ENCODE results near the gene NEDD4L.

DNA sequence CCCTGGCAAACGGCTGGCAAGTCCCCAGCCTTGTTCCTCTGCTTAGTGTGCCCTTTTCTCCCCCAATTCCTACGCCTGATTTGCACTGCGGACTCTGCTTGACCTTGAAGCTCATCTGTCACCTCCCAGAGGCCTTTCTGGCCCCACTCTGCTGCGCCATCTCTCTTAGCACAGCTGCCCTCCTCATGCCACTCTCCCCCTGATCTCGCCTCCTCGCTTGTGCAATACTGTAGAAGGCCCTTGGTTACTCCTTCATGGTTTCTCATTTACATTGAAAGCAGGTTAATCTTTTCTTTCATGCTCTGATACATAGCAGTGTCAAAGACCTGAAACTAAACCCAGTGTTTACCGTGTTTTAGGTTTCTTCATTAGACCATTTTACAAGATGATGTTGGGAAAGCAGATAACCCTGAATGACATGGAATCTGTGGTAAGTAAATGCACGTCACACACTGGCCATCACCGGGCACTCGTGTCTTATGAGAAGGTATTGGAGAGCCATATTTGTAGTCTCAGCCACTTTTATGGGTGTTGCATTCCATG lies 326.1 kb downstream of the NEDD4L start:
- TF ChIP-seq, protein P1, sequence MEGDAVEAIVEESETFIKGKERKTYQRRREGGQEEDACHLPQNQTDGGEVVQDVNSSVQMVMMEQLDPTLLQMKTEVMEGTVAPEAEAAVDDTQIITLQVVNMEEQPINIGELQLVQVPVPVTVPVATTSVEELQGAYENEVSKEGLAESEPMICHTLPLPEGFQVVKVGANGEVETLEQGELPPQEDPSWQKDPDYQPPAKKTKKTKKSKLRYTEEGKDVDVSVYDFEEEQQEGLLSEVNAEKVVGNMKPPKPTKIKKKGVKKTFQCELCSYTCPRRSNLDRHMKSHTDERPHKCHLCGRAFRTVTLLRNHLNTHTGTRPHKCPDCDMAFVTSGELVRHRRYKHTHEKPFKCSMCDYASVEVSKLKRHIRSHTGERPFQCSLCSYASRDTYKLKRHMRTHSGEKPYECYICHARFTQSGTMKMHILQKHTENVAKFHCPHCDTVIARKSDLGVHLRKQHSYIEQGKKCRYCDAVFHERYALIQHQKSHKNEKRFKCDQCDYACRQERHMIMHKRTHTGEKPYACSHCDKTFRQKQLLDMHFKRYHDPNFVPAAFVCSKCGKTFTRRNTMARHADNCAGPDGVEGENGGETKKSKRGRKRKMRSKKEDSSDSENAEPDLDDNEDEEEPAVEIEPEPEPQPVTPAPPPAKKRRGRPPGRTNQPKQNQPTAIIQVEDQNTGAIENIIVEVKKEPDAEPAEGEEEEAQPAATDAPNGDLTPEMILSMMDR (IDR thresholded peaks at IDR 0.05; ENCODE audit: insufficient read depth, low read depth, low read length): no peak
- TF ChIP-seq EZH2 (IDR thresholded peaks at IDR 0.05; ENCODE audit: insufficient read depth, low read length): no peak
